HepG2 (cell line): ENCODE measurements around the gene GAPT. TPM values are rescaled to one million over a fixed set of nuclear protein-coding genes. Genes with fewer than 3 reads are reported as not detected.
A peak's percentile ranks its signal among the peaks of the same experiment; 100 is the strongest.

Experiments
- ATAC-seq: fragments of 200-7000 bp; cut with Tn5 transposase; 3 replicates; pipeline ENCODE4 v1.9.1; 2020; ENCODE audit warnings: mild to moderate bottlenecking, moderate library complexity
- BruUV-seq: library from RNA; stranded (reverse); fragments of 400-500 nt; replicated peaks from 2 replicates; lab custom pipeline; 2021; lab: Mats Ljungman, UMichigan
- CTCF ChIA-PET: fragments of 300-600 bp; formaldehyde crosslinking; extraction: SDS; loops from one replicate; lab custom pipeline; 2021; ENCODE audit warnings: low total read pairs, inconsistent platforms, low intra/inter-chr PET ratio; lab: Yijun Ruan, JAX
- POLR2A ChIA-PET: fragments of 350-600 bp; sonication (Branson Sonifier 250); formaldehyde crosslinking; loops from one replicate; lab custom pipeline; 2020; ENCODE audit warnings: antibody characterized with exemption, inconsistent platforms; lab: Yijun Ruan, JAX
- DNase-seq: peaks from one replicate; pipeline ENCODE4 v3.0.0-alpha.2; 2015; ENCODE audit warnings: low spot score
- FAIRE-seq: peaks from 3 replicates; lab custom pipeline; 2011; peaks lifted over from hg19 to GRCh38; lab: Jason Lieb, UNC
- H2AFZ ChIP-seq: one replicate; pipeline ENCODE4 v1.6.1; 2011; ENCODE audit warnings: low read length, inconsistent platforms
- H3K27ac ChIP-seq: fragments of 300-600 bp; 3 replicates; pipeline ENCODE4 v1.8.0; 2011; ENCODE audit warnings: mixed run types, mild to moderate bottlenecking, mixed read lengths, low read length, inconsistent platforms; ENCODE audit not compliant: insufficient read depth; ENCODE audit errors: extremely low read length
- H3K27me3 ChIP-seq, 2 experiments: fragments of 200-600 bp in 1 of 2; 2 replicates in 1 of 2; 3 replicates in 1 of 2; pipeline versions ENCODE4 v1.6.0 to v1.8.0; 2011; ENCODE audit warnings: low read length in 2 of 2, mild to moderate bottlenecking in 2 of 2, moderate library complexity in 2 of 2, inconsistent platforms in 1 of 2; ENCODE audit not compliant: insufficient read depth in 2 of 2, control insufficient read depth in 1 of 2
- H3K36me3 ChIP-seq, 2 experiments: fragments of 200-600 bp in 1 of 2; replicated peaks in 1 of 2; 2 replicates in 1 of 2; 3 replicates in 1 of 2; pipeline versions ENCODE4 v1.5.1 to v1.8.0; 2011; ENCODE audit warnings: low read length in 2 of 2, inconsistent platforms in 1 of 2; ENCODE audit not compliant: insufficient read depth in 2 of 2, control insufficient read depth in 1 of 2
- H3K4me1 ChIP-seq: 2 replicates; pipeline ENCODE4 v1.5.1; 2012; ENCODE audit warnings: low read length, inconsistent platforms; ENCODE audit not compliant: insufficient read depth
- H3K4me2 ChIP-seq: 2 replicates; pipeline ENCODE4 v1.6.0; 2011; ENCODE audit warnings: low read depth, low read length, inconsistent platforms
- H3K4me3 ChIP-seq, 3 experiments: fragments of 200-600 bp in 1 of 3; sonication (generic), shearing (Covaris generic) in 1 of 3; replicated peaks in 1 of 3; 2 replicates each; pipeline ENCODE4 v1.5.1; 2011 to 2016; ENCODE audit warnings: low read length in 3 of 3, inconsistent platforms in 2 of 3, low read depth in 2 of 3, mild to moderate bottlenecking in 2 of 3, control low read depth in 1 of 3, mixed read lengths in 1 of 3; ENCODE audit not compliant: insufficient read depth in 1 of 3
- H3K79me2 ChIP-seq: one replicate; pipeline ENCODE4 v1.6.1; 2011; ENCODE audit warnings: low read length, inconsistent platforms; ENCODE audit not compliant: insufficient read depth
- H3K9ac ChIP-seq: 2 replicates; pipeline ENCODE4 v1.6.0; 2011; ENCODE audit warnings: mild to moderate bottlenecking, low read depth, low read length, inconsistent platforms; ENCODE audit not compliant: insufficient read depth
- H3K9me3 ChIP-seq: 2 replicates; pipeline ENCODE4 v1.5.1; 2012; ENCODE audit warnings: mild to moderate bottlenecking, low read length
- H4K20me1 ChIP-seq: 2 replicates; pipeline ENCODE4 v1.6.0; 2011; ENCODE audit warnings: inconsistent platforms, mild to moderate bottlenecking, low read length, moderate library complexity; ENCODE audit not compliant: insufficient read depth
- STAG1 ChIP-seq: sonication (generic); formaldehyde crosslinking; IDR thresholded peaks from 2 replicates; pipeline ENCODE4 v1.4.0; 2020; ENCODE audit warnings: missing genetic modification reagents
- WGBS: methylation state at CpG from one replicate; pipeline ENCODE4 v1.1.6; 2017; ENCODE audit warnings: low lambda C conversion rate; 5-methylcytosine and 5-hydroxymethylcytosine counted together
- in situ Hi-C: cut with HindIII; loops from 2 replicates; pipeline ENCODE4 v1.10.0; 2017; ENCODE audit warnings: low pct_unique_long_range_greater_than_20kb; ENCODE audit not compliant: extremely low pct_ligation_motif_present
- intact Hi-C: fragments of 100-400 bp; cut with micrococcal nuclease; formaldehyde crosslinking; loops from one replicate; pipeline ENCODE4 v1.10.0; 2022; ENCODE audit not compliant: unreplicated experiment
- polyA plus RNA-seq, 8 experiments: library from polyadenylated mRNA; depleted of rRNA in 3 of 8; stranded (reverse) in 7 of 8; unstranded in 1 of 8; fragments of >200 nt; fragmentation: Illumina TruSeq in 4 of 8; extraction: Trizol in 4 of 8; gene quantifications; 2 replicates each; pipeline versions ENCODE4 v1.2.1 to v1.2.3, GENCODE V29; 2011 to 2016; ENCODE audit warnings: low read depth in 4 of 8, missing spikeins in 1 of 8, mixed read lengths in 1 of 8; ENCODE audit not compliant: insufficient read depth in 1 of 8
- total RNA-seq, 5 experiments: library from RNA; depleted of rRNA; stranded (reverse); fragments of >200 nt; fragmentation: Illumina TruSeq; extraction: Trizol; gene quantifications; 2 replicates each; pipeline ENCODE4 v1.2.3, GENCODE V29; 2016; ENCODE audit warnings: low read depth in 1 of 5
- TF ChIP-seq, protein P1 (sequence below): IDR thresholded peaks from 2 replicates; pipeline ENCODE4 v1.6.1; 2016; ENCODE audit warnings: low read depth
- TF ChIP-seq, protein P2 (sequence below): sonication (generic); formaldehyde crosslinking; IDR thresholded peaks from 2 replicates; pipeline ENCODE4 v1.5.0; 2020; ENCODE audit warnings: mild to moderate bottlenecking, missing genetic modification reagents, moderate library complexity

Gene GAPT
- total and polyA plus RNA-seq, 2 of the 13 experiments (the other 11 are each of a cell fraction or from before 2014, with no cell fraction given): not detected

GRCh38 chr5:58501778-58502417 is 10.7 kb downstream of the GAPT start:
- no peaks in the 10 kb centered on the region for H3K36me3 ChIP-seq
- FAIRE-seq (no peak), ATAC-seq (peak; percentile 35; the same call in 2 of the 3 replicates), DNase-seq (no peak)
- H4K20me1 ChIP-seq: no peaks in the 10 kb centered on the region
- ChIA-PET CTCF (no interaction called here), POLR2A (no interaction called here)
- H3K9me3 ChIP-seq: no peaks in the 10 kb centered on the region
- H2AFZ ChIP-seq: no peak overlapping the region
- no TSS peak for BruUV-seq
- no peak overlapping the region for H3K9ac ChIP-seq
- H3K27ac ChIP-seq: no peak overlapping the region
- H3K27me3 ChIP-seq: no peaks in the 10 kb centered on the region
- H3K79me2 ChIP-seq: no peaks in the 10 kb centered on the region
- in situ Hi-C loops: loop anchor here (25.0 kb wide), 1 partner anchor 310 kb away; no protein-coding TSS in a partner anchor
- no peak overlapping the region for H3K4me2 ChIP-seq
- no peaks in the 10 kb centered on the region for H3K4me1 ChIP-seq
- no peak overlapping the region for H3K4me3 ChIP-seq
- intact Hi-C loops: no loop called here
- WGBS: 6% methylated on average over 2 of the region's 2 CpGs
- peak; percentile 30 for TF ChIP-seq STAG1
- TF ChIP-seq, protein P1, sequence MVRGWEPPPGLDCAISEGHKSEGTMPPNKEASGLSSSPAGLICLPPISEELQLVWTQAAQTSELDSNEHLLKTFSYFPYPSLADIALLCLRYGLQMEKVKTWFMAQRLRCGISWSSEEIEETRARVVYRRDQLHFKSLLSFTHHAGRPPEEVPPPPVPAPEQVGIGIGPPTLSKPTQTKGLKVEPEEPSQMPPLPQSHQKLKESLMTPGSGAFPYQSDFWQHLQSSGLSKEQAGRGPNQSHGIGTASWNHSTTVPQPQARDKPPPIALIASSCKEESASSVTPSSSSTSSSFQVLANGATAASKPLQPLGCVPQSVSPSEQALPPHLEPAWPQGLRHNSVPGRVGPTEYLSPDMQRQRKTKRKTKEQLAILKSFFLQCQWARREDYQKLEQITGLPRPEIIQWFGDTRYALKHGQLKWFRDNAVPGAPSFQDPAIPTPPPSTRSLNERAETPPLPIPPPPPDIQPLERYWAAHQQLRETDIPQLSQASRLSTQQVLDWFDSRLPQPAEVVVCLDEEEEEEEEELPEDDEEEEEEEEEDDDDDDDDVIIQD (CRISPR knock-in tag): no peak
- TF ChIP-seq, protein P2, sequence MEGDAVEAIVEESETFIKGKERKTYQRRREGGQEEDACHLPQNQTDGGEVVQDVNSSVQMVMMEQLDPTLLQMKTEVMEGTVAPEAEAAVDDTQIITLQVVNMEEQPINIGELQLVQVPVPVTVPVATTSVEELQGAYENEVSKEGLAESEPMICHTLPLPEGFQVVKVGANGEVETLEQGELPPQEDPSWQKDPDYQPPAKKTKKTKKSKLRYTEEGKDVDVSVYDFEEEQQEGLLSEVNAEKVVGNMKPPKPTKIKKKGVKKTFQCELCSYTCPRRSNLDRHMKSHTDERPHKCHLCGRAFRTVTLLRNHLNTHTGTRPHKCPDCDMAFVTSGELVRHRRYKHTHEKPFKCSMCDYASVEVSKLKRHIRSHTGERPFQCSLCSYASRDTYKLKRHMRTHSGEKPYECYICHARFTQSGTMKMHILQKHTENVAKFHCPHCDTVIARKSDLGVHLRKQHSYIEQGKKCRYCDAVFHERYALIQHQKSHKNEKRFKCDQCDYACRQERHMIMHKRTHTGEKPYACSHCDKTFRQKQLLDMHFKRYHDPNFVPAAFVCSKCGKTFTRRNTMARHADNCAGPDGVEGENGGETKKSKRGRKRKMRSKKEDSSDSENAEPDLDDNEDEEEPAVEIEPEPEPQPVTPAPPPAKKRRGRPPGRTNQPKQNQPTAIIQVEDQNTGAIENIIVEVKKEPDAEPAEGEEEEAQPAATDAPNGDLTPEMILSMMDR (CRISPR knock-in tag): 0 out of 2 replicates have a peak, but pooled peaks have one; percentile 12
